Gastrocnemius medialis (tissue), 4 donors: ENCODE measurements around the gene RAB14. TPM values are rescaled to one million over a fixed set of nuclear protein-coding genes. Genes with fewer than 3 reads are reported as not detected.

Experiments
- ATAC-seq, 2 donors: fragments of 150-250 bp; one replicate each; pipeline ENCODE4 v1.9.1; 2016
- DNase-seq, 2 donors: peaks; one replicate each; pipeline ENCODE4 v3.0.0-alpha.2; 2019
- H3K27ac ChIP-seq, 4 donors: fragments of 200-600 bp; sonication (generic); 1 replicate in 1 of 4; 2 replicates in 3 of 4; pipeline ENCODE4 v1.5.1; 2016 to 2018; ENCODE audit warnings: mild to moderate bottlenecking in 2 of 4, moderate library complexity in 1 of 4
- H3K27me3 ChIP-seq, 3 donors: fragments of 200-600 bp; sonication (generic) in 2 of 3; 1 replicate in 1 of 3; 2 replicates in 2 of 3; pipeline versions ENCODE4 v1.5.1 to v1.6.0; 2016 to 2019; ENCODE audit warnings: mild to moderate bottlenecking in 1 of 3, moderate library complexity in 1 of 3
- H3K36me3 ChIP-seq, 2 donors: fragments of 200-600 bp; sonication (generic) in 1 of 2; one replicate each; pipeline ENCODE4 v1.5.1; 2017 to 2018
- H3K4me1 ChIP-seq, 2 donors: fragments of 200-600 bp; sonication (generic) in 1 of 2; one replicate each; pipeline ENCODE4 v1.5.1; 2016 to 2017; ENCODE audit warnings: mild to moderate bottlenecking in 2 of 2
- H3K4me3 ChIP-seq, 4 donors: fragments of 200-600 bp; sonication (generic) in 3 of 4; 1 replicate in 1 of 4; 2 replicates in 3 of 4; pipeline ENCODE4 v1.5.1; 2016 to 2019; ENCODE audit warnings: mild to moderate bottlenecking in 2 of 4
- H3K9me3 ChIP-seq, 3 donors: fragments of 200-600 bp; sonication (generic) in 2 of 3; 1 replicate in 1 of 3; 2 replicates in 2 of 3; pipeline ENCODE4 v1.5.1; 2016 to 2019
- POLR2A ChIP-seq, 2 donors: fragments of 450-650 bp; IDR thresholded peaks; one replicate each; pipeline ENCODE4 v1.6.1; 2017; ENCODE audit warnings: antibody characterized with exemption in 2 of 2, mild to moderate bottlenecking in 2 of 2, moderate library complexity in 2 of 2
- in situ Hi-C, 4 donors: fragments of 200-750 bp; cut with MboI; loops; one replicate each; pipeline versions ENCODE4 v1.15.0 to v1.8.0; 2017; ENCODE audit warnings: low sequenced_read_pairs in 4 of 4
- intact Hi-C: fragments of 100-400 bp; cut with DNase I; formaldehyde crosslinking; loops from one replicate; pipeline ENCODE4 v1.15.1; 2023; ENCODE audit warnings: low total_unique reads
- total RNA-seq, 4 donors: library from RNA; depleted of rRNA; stranded (reverse); fragments of >200 nt; gene quantifications; one replicate each; pipeline versions ENCODE4 v1.1.0 to v1.2.3, GENCODE V29; 2016
- TF ChIP-seq, protein P1 (sequence below), 5 experiments: fragments of 450-650 bp in 3 of 5; fragments of 200-600 bp in 2 of 5; sonication (generic) in 2 of 5; IDR thresholded peaks in 4 of 5; conservative IDR thresholded peaks in 1 of 5; 1 replicate in 4 of 5; 2 replicates in 1 of 5; pipeline ENCODE4 v1.5.1; 2016 to 2019; ENCODE audit warnings: antibody characterized with exemption in 5 of 5, mild to moderate bottlenecking in 3 of 5, moderate library complexity in 3 of 5

Gene RAB14
- total RNA-seq, 4 donors from 2014 or later = 18.7 to 26.8 (median 19.5) TPM

GRCh38 chr9:121141306-121141705 is 60.4 kb downstream of the RAB14 start:
- no peak overlapping the region for H3K27ac ChIP-seq
- in situ Hi-C loops (no loop called here), intact Hi-C loops (no loop called here)
- ATAC-seq = no peak
- H3K9me3 ChIP-seq = no peaks in the 10 kb centered on the region
- no peak overlapping the region for H3K4me3 ChIP-seq
- no peaks in the 10 kb centered on the region for H3K4me1 ChIP-seq
- H3K27me3 ChIP-seq = no peaks in the 10 kb centered on the region
- peaks cover 0 to 48% of the 10 kb centered on the region in 2 donors for H3K36me3 ChIP-seq
- TF ChIP-seq, protein P1, sequence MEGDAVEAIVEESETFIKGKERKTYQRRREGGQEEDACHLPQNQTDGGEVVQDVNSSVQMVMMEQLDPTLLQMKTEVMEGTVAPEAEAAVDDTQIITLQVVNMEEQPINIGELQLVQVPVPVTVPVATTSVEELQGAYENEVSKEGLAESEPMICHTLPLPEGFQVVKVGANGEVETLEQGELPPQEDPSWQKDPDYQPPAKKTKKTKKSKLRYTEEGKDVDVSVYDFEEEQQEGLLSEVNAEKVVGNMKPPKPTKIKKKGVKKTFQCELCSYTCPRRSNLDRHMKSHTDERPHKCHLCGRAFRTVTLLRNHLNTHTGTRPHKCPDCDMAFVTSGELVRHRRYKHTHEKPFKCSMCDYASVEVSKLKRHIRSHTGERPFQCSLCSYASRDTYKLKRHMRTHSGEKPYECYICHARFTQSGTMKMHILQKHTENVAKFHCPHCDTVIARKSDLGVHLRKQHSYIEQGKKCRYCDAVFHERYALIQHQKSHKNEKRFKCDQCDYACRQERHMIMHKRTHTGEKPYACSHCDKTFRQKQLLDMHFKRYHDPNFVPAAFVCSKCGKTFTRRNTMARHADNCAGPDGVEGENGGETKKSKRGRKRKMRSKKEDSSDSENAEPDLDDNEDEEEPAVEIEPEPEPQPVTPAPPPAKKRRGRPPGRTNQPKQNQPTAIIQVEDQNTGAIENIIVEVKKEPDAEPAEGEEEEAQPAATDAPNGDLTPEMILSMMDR (IDR thresholded peaks at IDR 0.05 in 4 of 5, conservative IDR thresholded peaks at IDR 0.05 in 1 of 5) = no peak
- no peak for TF ChIP-seq POLR2A (IDR thresholded peaks at IDR 0.05)
- DNase-seq = no peak

GRCh38 chr9:121140162-121140561 is 61.5 kb downstream of the RAB14 start:
- H3K4me3 ChIP-seq = no peak overlapping the region
- intact Hi-C loops = no loop called here
- H3K27ac ChIP-seq = no peak overlapping the region
- DNase-seq (no peak), ATAC-seq (no peak)
- H3K4me1 ChIP-seq = no peaks in the 10 kb centered on the region
- in situ Hi-C loops = no loop called here
- TF ChIP-seq POLR2A (IDR thresholded peaks at IDR 0.05) = no peak
- TF ChIP-seq, protein P1 (IDR thresholded peaks at IDR 0.05 in 4 of 5, conservative IDR thresholded peaks at IDR 0.05 in 1 of 5) = no peak
- H3K9me3 ChIP-seq = no peaks in the 10 kb centered on the region
- peaks cover 0 to 40% of the 10 kb centered on the region in 2 donors for H3K36me3 ChIP-seq
- no peaks in the 10 kb centered on the region for H3K27me3 ChIP-seq

- Histone ChIP-seq H3K27ac (no peak overlapping the region), H3K27me3 (no peaks in the 10 kb centered on the region), H3K4me3 (no peak overlapping the region), H3K36me3 (peaks cover 0 to 28% of the 10 kb centered on the region in 2 donors), H3K4me1 (no peaks in the 10 kb centered on the region), H3K9me3 (no peaks in the 10 kb centered on the region)
- TF ChIP-seq, protein P1 (IDR thresholded peaks at IDR 0.05 in 4 of 5, conservative IDR thresholded peaks at IDR 0.05 in 1 of 5) = no peak
- no peak for ATAC-seq
- intact Hi-C loops (no loop called here), in situ Hi-C loops (no loop called here)
- DNase-seq = no peak
Observed at GRCh38 chr9:121138973-121139372, 62.7 kb downstream of the RAB14 start.

DNA sequence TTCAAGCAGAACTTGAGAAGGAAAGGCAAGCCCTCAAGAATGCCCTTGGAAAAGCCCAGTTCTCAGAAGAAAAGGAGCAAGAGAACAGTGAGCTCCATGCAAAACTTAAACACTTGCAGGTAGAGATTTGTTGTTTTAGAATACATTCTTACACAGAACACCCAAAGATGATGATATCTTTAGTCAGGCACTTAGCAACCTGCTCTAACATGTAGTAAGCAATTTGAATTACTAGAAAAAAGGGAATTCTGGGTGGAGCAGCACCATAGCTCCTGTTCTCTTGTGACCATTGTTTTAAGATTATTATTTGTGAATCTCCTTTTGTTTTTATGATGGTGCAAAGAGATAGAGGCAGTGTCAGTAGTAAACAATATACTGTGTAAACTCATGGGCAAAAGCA is 63.1 kb downstream of the RAB14 start:
- H3K4me1 ChIP-seq = no peaks in the 10 kb centered on the region
- no peak overlapping the region for H3K27ac ChIP-seq
- TF ChIP-seq, protein P1 (IDR thresholded peaks at IDR 0.05 in 4 of 5, conservative IDR thresholded peaks at IDR 0.05 in 1 of 5) = no peak
- no peak for TF ChIP-seq POLR2A (IDR thresholded peaks at IDR 0.05)
- intact Hi-C loops = no loop called here
- no peak for DNase-seq
- no peaks in the 10 kb centered on the region for H3K9me3 ChIP-seq
- no peak overlapping the region for H3K4me3 ChIP-seq
- H3K36me3 ChIP-seq = peaks cover 0 to 24% of the 10 kb centered on the region in 2 donors
- ATAC-seq = no peak
- H3K27me3 ChIP-seq = no peaks in the 10 kb centered on the region
- in situ Hi-C loops = no loop called here

- H3K4me1 ChIP-seq = no peaks in the 10 kb centered on the region
- intact Hi-C loops = no loop called here
- in situ Hi-C loops = no loop called here
- H3K27me3 ChIP-seq = no peaks in the 10 kb centered on the region
- no peak for ATAC-seq
- TF ChIP-seq, protein P1 (IDR thresholded peaks at IDR 0.05 in 4 of 5, conservative IDR thresholded peaks at IDR 0.05 in 1 of 5) = no peak
- no peak for TF ChIP-seq POLR2A (IDR thresholded peaks at IDR 0.05)
- H3K9me3 ChIP-seq = no peaks in the 10 kb centered on the region
- H3K4me3 ChIP-seq = no peak overlapping the region
- H3K27ac ChIP-seq = no peak overlapping the region
- DNase-seq = no peak
- H3K36me3 ChIP-seq = peaks cover 0 to 13% of the 10 kb centered on the region in 2 donors
Observed at GRCh38 chr9:121135642-121136041, 66.0 kb downstream of the RAB14 start.
